Measurements from ENCODE around the gene STAT1. TPM values are rescaled to one million over a fixed set of nuclear protein-coding genes. Genes with fewer than 3 reads are reported as not detected.

The STAT1 gene
- total RNA-seq, 1 donor from 2014 or later: 35.6 TPM

DNA sequence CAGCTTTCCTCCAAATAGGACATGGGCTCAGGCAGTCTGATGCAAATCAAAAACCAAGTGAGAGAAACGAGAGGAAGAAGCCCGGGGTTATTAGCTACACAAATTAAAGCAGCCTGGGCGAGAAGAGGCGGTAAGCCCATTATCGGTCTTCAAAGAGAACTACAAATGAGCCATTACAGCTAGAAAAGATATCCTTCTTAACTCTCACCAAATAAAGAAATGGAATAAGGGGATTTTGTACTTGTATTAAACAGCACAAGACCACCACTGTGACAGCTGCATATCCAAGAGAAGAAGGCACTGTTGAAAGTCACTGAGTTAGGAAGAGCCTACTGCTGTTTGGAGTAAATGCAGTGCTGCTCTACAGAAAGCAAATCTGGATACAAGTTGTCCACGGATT is 32.6 kb downstream of the STAT1 start:
- H3K27me3 ChIP-seq: no peaks in the 10 kb centered on the region
- intact Hi-C loops (cut with DNase I): no loop called here
- H3K9me3 ChIP-seq: no peaks in the 10 kb centered on the region
- H3K36me3 ChIP-seq: peaks cover 0 to 85% of the 10 kb centered on the region in 2 donors
- H3K27ac ChIP-seq: no peak overlapping the region
- H3K4me3 ChIP-seq: no peak overlapping the region
- H3K4me1 ChIP-seq: no peaks in the 10 kb centered on the region
- no peak for TF ChIP-seq POLR2AphosphoS5 (IDR thresholded peaks at IDR 0.05; ENCODE audit: insufficient read depth in 1 of 2, low read depth in 1 of 2)
- DNase-seq (ENCODE audit: extremely low spot score in 2 of 2): no peak

DNA sequence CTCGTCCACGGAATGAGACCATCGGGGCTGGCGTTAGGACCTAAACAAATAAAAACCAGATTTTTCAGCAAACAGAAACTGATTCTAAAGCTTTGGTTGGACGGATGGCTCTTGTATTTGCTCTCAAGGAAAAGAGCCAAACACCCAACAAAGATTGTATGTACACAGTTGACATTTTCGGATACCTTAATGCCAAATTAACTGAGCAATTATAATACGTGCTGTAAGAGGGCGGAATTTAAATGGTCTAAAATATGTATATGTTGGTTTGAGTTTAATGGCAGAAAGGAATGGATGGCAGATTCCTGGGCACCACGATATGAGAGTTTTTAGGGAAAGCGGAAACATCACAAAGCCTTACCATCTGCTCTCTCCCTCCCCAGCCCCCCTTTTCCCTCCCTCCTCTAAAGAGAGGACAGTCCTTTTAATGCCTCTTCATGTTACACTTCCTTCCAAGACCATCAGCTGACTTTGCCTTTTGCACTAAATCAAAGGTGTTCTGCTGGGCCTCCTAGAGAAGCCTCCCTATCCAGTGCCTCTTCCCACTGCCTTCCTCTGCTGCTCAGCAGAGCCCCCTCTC is 33.3 kb downstream of the STAT1 start:
- TF ChIP-seq POLR2A (IDR thresholded peaks at IDR 0.05): no peak
- TF ChIP-seq, protein P1, sequence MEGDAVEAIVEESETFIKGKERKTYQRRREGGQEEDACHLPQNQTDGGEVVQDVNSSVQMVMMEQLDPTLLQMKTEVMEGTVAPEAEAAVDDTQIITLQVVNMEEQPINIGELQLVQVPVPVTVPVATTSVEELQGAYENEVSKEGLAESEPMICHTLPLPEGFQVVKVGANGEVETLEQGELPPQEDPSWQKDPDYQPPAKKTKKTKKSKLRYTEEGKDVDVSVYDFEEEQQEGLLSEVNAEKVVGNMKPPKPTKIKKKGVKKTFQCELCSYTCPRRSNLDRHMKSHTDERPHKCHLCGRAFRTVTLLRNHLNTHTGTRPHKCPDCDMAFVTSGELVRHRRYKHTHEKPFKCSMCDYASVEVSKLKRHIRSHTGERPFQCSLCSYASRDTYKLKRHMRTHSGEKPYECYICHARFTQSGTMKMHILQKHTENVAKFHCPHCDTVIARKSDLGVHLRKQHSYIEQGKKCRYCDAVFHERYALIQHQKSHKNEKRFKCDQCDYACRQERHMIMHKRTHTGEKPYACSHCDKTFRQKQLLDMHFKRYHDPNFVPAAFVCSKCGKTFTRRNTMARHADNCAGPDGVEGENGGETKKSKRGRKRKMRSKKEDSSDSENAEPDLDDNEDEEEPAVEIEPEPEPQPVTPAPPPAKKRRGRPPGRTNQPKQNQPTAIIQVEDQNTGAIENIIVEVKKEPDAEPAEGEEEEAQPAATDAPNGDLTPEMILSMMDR (IDR thresholded peaks at IDR 0.05): no peak
- TF ChIP-seq POLR2AphosphoS5 (IDR thresholded peaks at IDR 0.05; ENCODE audit: insufficient read depth in 1 of 2, low read depth in 1 of 2): no peak
- no peaks in the 10 kb centered on the region for H3K27me3 ChIP-seq
- DNase-seq (ENCODE audit: extremely low spot score in 2 of 2): no peak
- no peaks in the 10 kb centered on the region for H3K9me3 ChIP-seq
- peaks cover 0 to 86% of the 10 kb centered on the region in 2 donors for H3K36me3 ChIP-seq
- H3K4me3 ChIP-seq: no peak overlapping the region
- H3K27ac ChIP-seq: peak overlapping the region; percentile 24
- no peaks in the 10 kb centered on the region for H3K4me1 ChIP-seq
- intact Hi-C loops (cut with DNase I): no loop called here

DNA sequence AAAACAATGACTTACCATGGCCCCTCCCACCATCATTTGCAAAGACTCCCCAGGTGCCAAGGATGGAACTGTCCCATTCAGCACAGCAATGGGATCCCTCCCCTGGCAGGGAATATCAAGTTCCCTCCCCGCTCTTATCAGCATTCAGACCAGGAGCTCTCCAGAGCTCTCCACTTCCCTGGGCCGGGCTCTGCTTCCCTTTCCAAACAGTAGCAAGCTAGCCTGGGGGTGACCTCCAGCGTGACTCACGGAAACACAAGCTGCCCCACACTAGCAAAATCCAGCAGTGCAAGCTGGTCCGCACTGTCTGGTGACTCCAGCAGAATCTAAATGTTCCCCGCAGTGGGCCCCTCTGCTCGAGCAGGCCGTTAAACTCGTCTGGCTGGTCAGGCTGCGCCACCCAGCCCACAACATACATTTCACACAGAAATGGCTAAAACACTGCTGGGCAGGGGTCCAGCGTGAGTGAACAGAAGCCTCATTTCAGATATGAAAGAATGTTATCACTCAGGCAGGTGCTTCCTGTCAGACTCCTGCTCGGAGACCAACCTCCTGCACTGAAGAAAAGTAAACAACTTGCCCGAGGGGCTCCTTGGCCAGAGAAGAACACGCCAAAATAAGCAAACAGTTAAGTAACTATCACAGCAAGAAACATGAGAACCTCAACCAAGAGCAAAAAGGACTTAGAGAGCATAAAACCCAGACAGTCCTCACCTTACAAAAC is 33.9 kb downstream of the STAT1 start:
- peak overlapping the region; percentile 24 for H3K27ac ChIP-seq
- DNase-seq (ENCODE audit: extremely low spot score in 2 of 2): no peak
- no peaks in the 10 kb centered on the region for H3K9me3 ChIP-seq
- H3K4me3 ChIP-seq: no peak overlapping the region
- no peaks in the 10 kb centered on the region for H3K27me3 ChIP-seq
- no peaks in the 10 kb centered on the region for H3K4me1 ChIP-seq
- TF ChIP-seq POLR2AphosphoS5 (IDR thresholded peaks at IDR 0.05; ENCODE audit: insufficient read depth in 1 of 2, low read depth in 1 of 2): peak; percentile 35 to 63
- no peak for TF ChIP-seq POLR2A (IDR thresholded peaks at IDR 0.05)
- intact Hi-C loops (cut with DNase I): no loop called here
- H3K36me3 ChIP-seq: peaks cover 0 to 85% of the 10 kb centered on the region in 2 donors

DNA sequence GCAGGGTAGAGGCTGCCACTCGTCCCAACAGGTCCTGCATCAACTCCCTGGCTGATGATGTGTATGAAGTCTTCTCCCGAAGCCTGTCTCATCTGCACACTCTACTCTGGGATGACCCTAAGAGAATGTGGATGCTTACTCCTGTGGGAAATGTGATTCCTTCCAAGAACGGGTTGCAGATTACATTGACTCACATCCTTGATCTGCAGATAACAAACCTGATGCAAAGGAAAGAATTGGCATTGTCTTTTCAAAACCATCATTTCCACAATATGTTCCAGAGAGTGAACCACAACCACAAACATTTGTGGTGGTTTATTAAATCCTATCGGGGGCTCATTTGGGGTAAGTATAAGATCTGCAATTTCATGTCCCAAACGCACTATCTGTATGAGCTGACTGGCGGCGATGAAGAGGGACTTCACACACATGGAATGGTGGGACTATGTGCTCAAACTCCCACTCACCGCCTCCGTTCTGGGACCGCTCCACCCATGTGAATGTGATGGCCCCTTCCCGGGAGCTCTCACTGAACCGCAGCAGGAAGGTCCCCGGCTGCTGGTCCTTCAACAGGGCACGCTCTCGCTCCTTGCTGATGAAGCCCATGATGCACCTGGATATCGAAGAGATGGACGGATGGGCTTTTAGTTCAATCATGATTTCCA is 35.5 kb downstream of the STAT1 start:
- intact Hi-C loops (cut with DNase I): no loop called here
- no peak overlapping the region for H3K4me3 ChIP-seq
- no peaks in the 10 kb centered on the region for H3K27me3 ChIP-seq
- TF ChIP-seq POLR2A (IDR thresholded peaks at IDR 0.05): no peak
- TF ChIP-seq POLR2AphosphoS5 (IDR thresholded peaks at IDR 0.05; ENCODE audit: insufficient read depth in 1 of 2, low read depth in 1 of 2): no peak
- TF ChIP-seq, protein P1 (IDR thresholded peaks at IDR 0.05): no peak
- no peaks in the 10 kb centered on the region for H3K9me3 ChIP-seq
- H3K27ac ChIP-seq: no peak overlapping the region
- DNase-seq (ENCODE audit: extremely low spot score in 2 of 2): no peak
- no peaks in the 10 kb centered on the region for H3K4me1 ChIP-seq
- peaks cover 0 to 82% of the 10 kb centered on the region in 2 donors for H3K36me3 ChIP-seq

DNA sequence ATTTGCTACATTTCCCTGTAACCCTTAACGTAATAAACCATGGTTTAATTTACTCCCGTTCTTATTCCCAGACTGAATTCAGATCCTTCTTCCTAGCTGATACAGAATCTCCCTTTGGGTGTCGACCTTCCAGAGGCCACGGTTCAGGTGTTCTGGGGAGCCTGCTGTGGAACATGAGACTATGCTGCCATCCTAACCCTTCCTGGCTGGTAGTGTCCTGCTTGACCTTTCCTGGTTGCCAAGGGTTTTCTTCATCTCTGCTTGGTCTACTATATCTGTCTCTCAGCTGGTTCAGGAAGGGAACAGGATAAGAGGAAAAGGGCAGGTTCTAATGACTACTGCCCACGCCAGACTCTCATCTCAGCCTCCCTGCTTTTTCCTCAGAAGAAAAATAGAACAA is 36.5 kb downstream of the STAT1 start:
- H3K27ac ChIP-seq: no peak overlapping the region
- H3K36me3 ChIP-seq: peaks cover 0 to 80% of the 10 kb centered on the region in 2 donors
- no peak for DNase-seq (ENCODE audit: extremely low spot score in 2 of 2)
- no peaks in the 10 kb centered on the region for H3K4me1 ChIP-seq
- no peaks in the 10 kb centered on the region for H3K27me3 ChIP-seq
- H3K4me3 ChIP-seq: no peak overlapping the region
- no peaks in the 10 kb centered on the region for H3K9me3 ChIP-seq
- intact Hi-C loops (cut with DNase I): no loop called here
- TF ChIP-seq, protein P1 (IDR thresholded peaks at IDR 0.05): no peak
- TF ChIP-seq POLR2A (IDR thresholded peaks at IDR 0.05) (no peak), POLR2AphosphoS5 (IDR thresholded peaks at IDR 0.05; ENCODE audit: insufficient read depth in 1 of 2, low read depth in 1 of 2) (no peak)

Data from vagina (tissue), 2 donors.